Skeletal muscle cell (primary cell): Measurements from ENCODE around the gene SMPD4.
"Not testable (repeated sequence)": the region's sequence is repeated elsewhere in the genome, so short reads cannot be mapped to it uniquely, and the experiment has no call there.

Experiments
- DNase-seq: peaks from one replicate; pipeline ENCODE4 v3.0.0-alpha.2; 2010; ENCODE audit warnings: low read depth
- H3K4me3 ChIP-seq: 2 replicates; pipeline ENCODE4 v1.5.1; 2011; ENCODE audit warnings: low read depth, mild to moderate bottlenecking, control low read depth, low read length, moderate library complexity

The SMPD4 gene

GRCh38 chr2:130102597-130103363 lies 78.6 kb downstream of the SMPD4 start:
- DNase-seq, H3K4me3 ChIP-seq: not testable (repeated sequence)
